SU-DHL-6 (cell line): ENCODE data around the gene ETV6.

ENCODE experiments used
- H2AFZ ChIP-seq: fragments of 200-600 bp; sonication (generic); 2 replicates; pipeline ENCODE4 v1.6.1; 2014; ENCODE audit warnings: low read depth, mild to moderate bottlenecking, moderate library complexity, mixed read lengths, antibody characterized with exemption, low read length; ENCODE audit not compliant: severe bottlenecking
- H3F3A ChIP-seq: fragments of 200-600 bp; shearing (Covaris generic); 2 replicates; pipeline ENCODE4 v1.6.0; 2016; ENCODE audit warnings: antibody characterized with exemption, mild to moderate bottlenecking; ENCODE audit not compliant: insufficient read depth
- H3K27ac ChIP-seq: fragments of 200-600 bp; sonication (generic); 2 replicates; pipeline ENCODE4 v1.5.1; 2016; ENCODE audit warnings: low read depth, mild to moderate bottlenecking, low read length, moderate library complexity, mixed read lengths
- H3K27me3 ChIP-seq: fragments of 200-600 bp; sonication (generic), shearing (Covaris generic); 2 replicates; pipeline ENCODE4 v1.6.0; 2014; ENCODE audit warnings: mild to moderate bottlenecking, low read length
- H3K36me3 ChIP-seq: fragments of 200-600 bp; sonication (generic); 2 replicates; pipeline ENCODE4 v1.6.1; 2014; ENCODE audit warnings: mild to moderate bottlenecking, low read length, mixed read lengths
- H3K4me2 ChIP-seq: fragments of 300-600, 200-600 bp; shearing (Covaris generic), sonication (generic); 2 replicates; pipeline ENCODE4 v1.6.0; 2014; ENCODE audit warnings: low read length, low read depth, mild to moderate bottlenecking; ENCODE audit not compliant: poor library complexity, severe bottlenecking
- H3K4me3 ChIP-seq: fragments of 200-600 bp; sonication (generic); 2 replicates; pipeline ENCODE4 v1.5.1; 2014; ENCODE audit warnings: antibody characterized with exemption, low read length, mild to moderate bottlenecking, mixed read lengths; ENCODE audit not compliant: insufficient read depth, poor library complexity, severe bottlenecking
- H3K79me2 ChIP-seq: fragments of 200-600 bp; sonication (generic); 2 replicates; pipeline ENCODE4 v1.6.1; 2014; ENCODE audit warnings: mild to moderate bottlenecking, low read length, moderate library complexity; ENCODE audit not compliant: insufficient read depth
- H3K9ac ChIP-seq: fragments of 200-600 bp; sonication (generic); 2 replicates; pipeline ENCODE4 v1.7.0; 2014; ENCODE audit warnings: mild to moderate bottlenecking, low read length
- H3K9me2 ChIP-seq: fragments of 200-600 bp; sonication (generic); replicated peaks from 2 replicates; pipeline ENCODE4 v1.6.1; 2014; ENCODE audit warnings: low read length; ENCODE audit not compliant: insufficient read depth
- H3K9me3 ChIP-seq: fragments of 200-600 bp; sonication (generic); 2 replicates; pipeline ENCODE4 v1.6.1; 2014; ENCODE audit warnings: low read length, mixed read lengths; ENCODE audit not compliant: insufficient read depth
- H4K20me1 ChIP-seq: fragments of 200-600 bp; sonication (generic); 2 replicates; pipeline ENCODE4 v1.6.1; 2014; ENCODE audit warnings: low read depth, mild to moderate bottlenecking, antibody characterized with exemption, low read length, moderate library complexity, mixed read lengths
- CTCF ChIP-seq: fragments of 200-600 bp; sonication (generic); IDR thresholded peaks from one replicate; pipeline ENCODE4 v1.5.1; 2017; ENCODE audit warnings: antibody characterized with exemption, mild to moderate bottlenecking, low read length, moderate library complexity; ENCODE audit not compliant: insufficient read depth, poor library complexity, severe bottlenecking
- EZH2phosphoT487 ChIP-seq: fragments of 200-600 bp; sonication (generic), shearing (Covaris generic); conservative IDR thresholded peaks from 2 replicates; pipeline ENCODE4 v1.6.1; 2018; ENCODE audit warnings: mild to moderate bottlenecking, antibody characterized with exemption, low read length, moderate library complexity, mixed read lengths

The ETV6 gene

GRCh38 chr12:11654338-11654737 lies 4.9 kb downstream of the ETV6 start:
- H3K9me3 ChIP-seq, result no peaks in the 10 kb centered on the region
- no peak overlapping the region for H3K27ac ChIP-seq
- no peaks in the 10 kb centered on the region for H3F3A ChIP-seq
- no peaks in the 10 kb centered on the region for H3K36me3 ChIP-seq
- H3K79me2 ChIP-seq, result no peaks in the 10 kb centered on the region
- H3K9me2 ChIP-seq, result no peaks in the 10 kb centered on the region
- no peak overlapping the region for H2AFZ ChIP-seq
- H4K20me1 ChIP-seq, result no peaks in the 10 kb centered on the region
- TF ChIP-seq EZH2phosphoT487, result no peak
- TF ChIP-seq CTCF, result no peak
- H3K4me3 ChIP-seq, result no peak overlapping the region
- no peaks in the 10 kb centered on the region for H3K27me3 ChIP-seq
- no peak overlapping the region for H3K4me2 ChIP-seq
- no peak overlapping the region for H3K9ac ChIP-seq

GRCh38 chr12:11654802-11655201 lies 5.3 kb downstream of the ETV6 start:
- H3K36me3 ChIP-seq, result no peaks in the 10 kb centered on the region
- no peaks in the 10 kb centered on the region for H3K79me2 ChIP-seq
- no peak overlapping the region for H2AFZ ChIP-seq
- TF ChIP-seq EZH2phosphoT487 (no peak), CTCF (no peak)
- H3K9ac ChIP-seq, result no peak overlapping the region
- H3K27me3 ChIP-seq, result no peaks in the 10 kb centered on the region
- H3K27ac ChIP-seq, result no peak overlapping the region
- H4K20me1 ChIP-seq, result no peaks in the 10 kb centered on the region
- H3K9me2 ChIP-seq, result no peaks in the 10 kb centered on the region
- no peaks in the 10 kb centered on the region for H3F3A ChIP-seq
- H3K4me3 ChIP-seq, result no peak overlapping the region
- no peak overlapping the region for H3K4me2 ChIP-seq
- no peaks in the 10 kb centered on the region for H3K9me3 ChIP-seq

- Histone ChIP-seq H3K36me3 (no peaks in the 10 kb centered on the region), H2AFZ (no peak overlapping the region), H3K27ac (no peak overlapping the region), H3K9ac (no peak overlapping the region), H3F3A (no peaks in the 10 kb centered on the region), H3K9me2 (no peaks in the 10 kb centered on the region), H4K20me1 (no peaks in the 10 kb centered on the region), H3K79me2 (no peaks in the 10 kb centered on the region), H3K4me3 (no peak overlapping the region), H3K9me3 (no peaks in the 10 kb centered on the region), H3K27me3 (no peaks in the 10 kb centered on the region), H3K4me2 (no peak overlapping the region)
- TF ChIP-seq CTCF (no peak), EZH2phosphoT487 (no peak)
Measured at GRCh38 chr12:11655842-11656241, 6.4 kb downstream of the ETV6 start.
